Breast epithelium (tissue), 4 donors: ENCODE results near the gene ATG16L1. TPM values are rescaled to one million over a fixed set of nuclear protein-coding genes. Genes with fewer than 3 reads are reported as not detected.
A peak's percentile ranks its signal among the peaks of the same experiment; 100 is the strongest.

Experiments used
- DNase-seq, 2 donors: peaks; one replicate each; pipeline ENCODE4 v3.0.0-alpha.2; 2019; ENCODE audit warnings: low spot score in 2 of 2
- H3K27ac ChIP-seq, 2 donors: fragments of 200-600 bp; sonication (generic) in 1 of 2; one replicate each; pipeline ENCODE4 v1.5.1; 2016 to 2019; ENCODE audit warnings: mild to moderate bottlenecking in 1 of 2
- H3K27me3 ChIP-seq, 2 donors: fragments of 200-600 bp; sonication (generic) in 1 of 2; one replicate each; pipeline versions ENCODE4 v1.5.1 to v1.6.0; 2017 to 2019; ENCODE audit warnings: control low read depth in 1 of 2, mild to moderate bottlenecking in 1 of 2
- H3K36me3 ChIP-seq: fragments of 200-600 bp; one replicate; pipeline ENCODE4 v1.5.1; 2019
- H3K4me1 ChIP-seq, 2 donors: fragments of 200-600 bp; sonication (generic); one replicate each; pipeline ENCODE4 v1.5.1; 2016 to 2019; ENCODE audit warnings: control low read depth in 1 of 2
- H3K4me3 ChIP-seq, 3 donors: fragments of 200-600 bp; sonication (generic); 1 replicate in 2 of 3; 2 replicates in 1 of 3; pipeline ENCODE4 v1.5.1; 2016 to 2019; ENCODE audit warnings: mild to moderate bottlenecking in 3 of 3, moderate library complexity in 2 of 3
- H3K9me3 ChIP-seq, 2 donors: fragments of 200-600 bp; sonication (generic) in 1 of 2; one replicate each; pipeline ENCODE4 v1.5.1; 2016 to 2019; ENCODE audit warnings: control low read depth in 1 of 2
- POLR2A ChIP-seq: fragments of 450-650 bp; IDR thresholded peaks from one replicate; pipeline ENCODE4 v1.6.1; 2016; ENCODE audit warnings: antibody characterized with exemption, mild to moderate bottlenecking, moderate library complexity
- POLR2AphosphoS5 ChIP-seq, 3 donors: sonication (generic); formaldehyde crosslinking; IDR thresholded peaks; one replicate each; pipeline ENCODE4 v1.6.1; 2017; ENCODE audit warnings: antibody characterized with exemption in 3 of 3
- intact Hi-C: fragments of 100-400 bp; cut with DNase I; formaldehyde crosslinking; loops from one replicate; pipeline ENCODE4 v1.15.1; 2023; ENCODE audit warnings: low total_unique reads
- total RNA-seq, 3 donors: library from RNA; depleted of rRNA; stranded (reverse); fragments of >200 nt; gene quantifications; one replicate each; pipeline ENCODE4 v1.1.0, GENCODE V29; 2016
- TF ChIP-seq, protein P1 (sequence below), 3 donors: fragments of 450-650 bp; IDR thresholded peaks; one replicate each; pipeline ENCODE4 v1.5.1; 2016 to 2017; ENCODE audit warnings: antibody characterized with exemption in 3 of 3, mild to moderate bottlenecking in 3 of 3, moderate library complexity in 3 of 3

Gene ATG16L1
- total RNA-seq, 3 donors from 2014 or later = 19.5 to 61.9 (median 46.0) TPM

- H3K4me3 ChIP-seq = no peak overlapping the region
- DNase-seq = no peak
- intact Hi-C loops = no loop called here
- TF ChIP-seq POLR2AphosphoS5 (IDR thresholded peaks at IDR 0.05) = no peak
- no peaks in the 10 kb centered on the region for H3K4me1 ChIP-seq
- H3K27ac ChIP-seq = no peak overlapping the region
- H3K27me3 ChIP-seq = no peaks in the 10 kb centered on the region
- H3K9me3 ChIP-seq = no peaks in the 10 kb centered on the region
- H3K36me3 ChIP-seq = no peaks in the 10 kb centered on the region
These were observed 11.6 kb downstream of the ATG16L1 start for GRCh38 chr2:233263045-233263570.

- TF ChIP-seq, protein P1, sequence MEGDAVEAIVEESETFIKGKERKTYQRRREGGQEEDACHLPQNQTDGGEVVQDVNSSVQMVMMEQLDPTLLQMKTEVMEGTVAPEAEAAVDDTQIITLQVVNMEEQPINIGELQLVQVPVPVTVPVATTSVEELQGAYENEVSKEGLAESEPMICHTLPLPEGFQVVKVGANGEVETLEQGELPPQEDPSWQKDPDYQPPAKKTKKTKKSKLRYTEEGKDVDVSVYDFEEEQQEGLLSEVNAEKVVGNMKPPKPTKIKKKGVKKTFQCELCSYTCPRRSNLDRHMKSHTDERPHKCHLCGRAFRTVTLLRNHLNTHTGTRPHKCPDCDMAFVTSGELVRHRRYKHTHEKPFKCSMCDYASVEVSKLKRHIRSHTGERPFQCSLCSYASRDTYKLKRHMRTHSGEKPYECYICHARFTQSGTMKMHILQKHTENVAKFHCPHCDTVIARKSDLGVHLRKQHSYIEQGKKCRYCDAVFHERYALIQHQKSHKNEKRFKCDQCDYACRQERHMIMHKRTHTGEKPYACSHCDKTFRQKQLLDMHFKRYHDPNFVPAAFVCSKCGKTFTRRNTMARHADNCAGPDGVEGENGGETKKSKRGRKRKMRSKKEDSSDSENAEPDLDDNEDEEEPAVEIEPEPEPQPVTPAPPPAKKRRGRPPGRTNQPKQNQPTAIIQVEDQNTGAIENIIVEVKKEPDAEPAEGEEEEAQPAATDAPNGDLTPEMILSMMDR (IDR thresholded peaks at IDR 0.05) = no peak
- TF ChIP-seq POLR2AphosphoS5 (IDR thresholded peaks at IDR 0.05) = no peak
- no peak for TF ChIP-seq POLR2A
- H3K36me3 ChIP-seq = no peaks in the 10 kb centered on the region
- H3K27ac ChIP-seq = no peak overlapping the region
- DNase-seq = no peak
- no peaks in the 10 kb centered on the region for H3K9me3 ChIP-seq
- no peaks in the 10 kb centered on the region for H3K27me3 ChIP-seq
- H3K4me3 ChIP-seq = no peak overlapping the region
- intact Hi-C loops = no loop called here
- no peaks in the 10 kb centered on the region for H3K4me1 ChIP-seq
These were observed 13.2 kb downstream of the ATG16L1 start for GRCh38 chr2:233264667-233265066.

GRCh38 chr2:233265899-233266431, 14.5 kb downstream of the ATG16L1 start:
- Histone ChIP-seq H3K4me1 (no peaks in the 10 kb centered on the region), H3K27me3 (no peaks in the 10 kb centered on the region), H3K4me3 (no peak overlapping the region), H3K27ac (no peak overlapping the region), H3K36me3 (no peaks in the 10 kb centered on the region), H3K9me3 (no peaks in the 10 kb centered on the region)
- DNase-seq = no peak
- intact Hi-C loops = no loop called here
- TF ChIP-seq, protein P1 (IDR thresholded peaks at IDR 0.05) = no peak
- no peak for TF ChIP-seq POLR2AphosphoS5 (IDR thresholded peaks at IDR 0.05)
- no peak for TF ChIP-seq POLR2A

GRCh38 chr2:233266481-233266880, 15.0 kb downstream of the ATG16L1 start:
- intact Hi-C loops = no loop called here
- Histone ChIP-seq H3K27ac (no peak overlapping the region), H3K27me3 (no peaks in the 10 kb centered on the region), H3K36me3 (no peaks in the 10 kb centered on the region), H3K9me3 (no peaks in the 10 kb centered on the region), H3K4me3 (no peak overlapping the region), H3K4me1 (no peaks in the 10 kb centered on the region)
- no peak for DNase-seq
- TF ChIP-seq POLR2AphosphoS5 (IDR thresholded peaks at IDR 0.05) = no peak
- TF ChIP-seq, protein P1 (IDR thresholded peaks at IDR 0.05) = no peak
- TF ChIP-seq POLR2A = no peak

DNA sequence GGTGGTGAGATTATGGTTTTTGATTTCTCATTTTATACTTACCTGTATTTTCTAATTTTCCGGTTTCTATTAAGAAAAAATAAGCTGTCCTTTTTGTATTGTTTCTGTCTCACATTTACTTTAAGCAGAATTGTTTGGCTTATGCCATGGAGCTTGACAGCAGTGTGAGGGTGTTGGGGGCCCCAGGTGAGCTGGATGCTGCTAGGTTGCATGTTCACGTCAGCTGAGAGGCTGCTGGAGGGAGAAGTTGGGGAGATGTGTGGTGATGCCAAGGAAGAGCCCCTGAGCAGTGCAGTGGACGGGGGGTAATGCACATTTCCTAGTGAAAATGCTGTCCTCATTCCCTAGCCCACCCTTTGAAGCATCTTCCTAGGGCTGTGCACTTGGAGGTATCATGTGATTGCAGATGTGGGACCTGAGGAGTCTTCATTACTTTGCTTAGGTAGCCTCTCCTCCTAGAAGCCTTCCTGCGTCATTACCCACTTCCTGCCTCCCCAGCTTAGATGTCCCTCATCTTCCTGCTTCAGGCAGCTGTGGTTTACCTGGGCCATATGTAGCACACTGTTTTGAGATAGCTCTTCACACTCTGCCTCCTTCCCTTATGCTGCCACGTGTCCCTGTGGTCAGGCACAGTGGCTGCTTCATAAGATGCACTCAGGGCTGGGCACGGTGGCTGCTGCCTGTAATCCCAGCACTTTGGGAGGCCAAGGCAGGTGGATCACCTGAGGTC, 16.2 kb downstream of the ATG16L1 start:
- intact Hi-C loops = no loop called here
- H3K36me3 ChIP-seq = no peaks in the 10 kb centered on the region
- H3K9me3 ChIP-seq = no peaks in the 10 kb centered on the region
- H3K27me3 ChIP-seq = no peaks in the 10 kb centered on the region
- no peak overlapping the region for H3K4me3 ChIP-seq
- TF ChIP-seq, protein P1 (IDR thresholded peaks at IDR 0.05) = no peak
- TF ChIP-seq POLR2AphosphoS5 (IDR thresholded peaks at IDR 0.05) (no peak), POLR2A (no peak)
- H3K4me1 ChIP-seq = no peaks in the 10 kb centered on the region
- H3K27ac ChIP-seq = peak overlapping the region; percentile 52 to 53
- no peak for DNase-seq
